CD14-positive monocyte (primary cell): Measurements from ENCODE around the gene PDE4D. TPM values are rescaled to one million over a fixed set of nuclear protein-coding genes. Genes with fewer than 3 reads are reported as not detected.

Experiments
- DNase-seq, 3 donors: peaks; one replicate each; pipeline ENCODE4 v3.0.0-alpha.2; 2011 to 2022
- H2AFZ ChIP-seq: 2 replicates; pipeline ENCODE4 v1.6.0; 2012; ENCODE audit warnings: mild to moderate bottlenecking, low read depth, low read length, inconsistent platforms; ENCODE audit not compliant: insufficient read depth, poor library complexity, severe bottlenecking
- H3K27ac ChIP-seq, 2 donors: 1 replicate in 1 of 2; 2 replicates in 1 of 2; pipeline ENCODE4 v1.5.1; 2012 to 2013; ENCODE audit warnings: low read length in 2 of 2, control low read depth in 1 of 2, inconsistent platforms in 1 of 2, low read depth in 1 of 2, mild to moderate bottlenecking in 1 of 2
- H3K27me3 ChIP-seq, 2 donors: one replicate each; pipeline versions ENCODE4 v1.6.0 to v1.6.1; 2011 to 2013; ENCODE audit warnings: low read length in 2 of 2; ENCODE audit not compliant: control insufficient read depth in 2 of 2, insufficient read depth in 2 of 2
- H3K36me3 ChIP-seq, 2 donors: replicated peaks in 1 of 2; 1 replicate in 1 of 2; 2 replicates in 1 of 2; pipeline versions ENCODE4 v1.5.1 to v1.6.1; 2012 to 2013; ENCODE audit warnings: low read length in 2 of 2, control low read depth in 1 of 2, inconsistent platforms in 1 of 2, mild to moderate bottlenecking in 1 of 2; ENCODE audit not compliant: insufficient read depth in 2 of 2, control insufficient read depth in 1 of 2
- H3K4me1 ChIP-seq, 2 donors: 1 replicate in 1 of 2; 2 replicates in 1 of 2; pipeline versions ENCODE4 v1.5.1 to v1.6.1; 2012 to 2013; ENCODE audit warnings: low read length in 2 of 2, control low read depth in 1 of 2, inconsistent platforms in 1 of 2, mild to moderate bottlenecking in 1 of 2, moderate library complexity in 1 of 2; ENCODE audit not compliant: insufficient read depth in 2 of 2, control insufficient read depth in 1 of 2
- H3K4me2 ChIP-seq: replicated peaks from 2 replicates; pipeline ENCODE3; 2012; ENCODE audit warnings: low read length, moderate library complexity, mild to moderate bottlenecking; ENCODE audit not compliant: poor library complexity, severe bottlenecking; ENCODE audit errors: extremely low read depth
- H3K4me3 ChIP-seq, 3 experiments: fragments of 200-600 bp in 1 of 3; sonication (generic) in 1 of 3; replicated peaks in 1 of 3; 1 replicate in 2 of 3; 2 replicates in 1 of 3; pipeline ENCODE4 v1.5.1; 2011 to 2013; ENCODE audit warnings: low read length in 3 of 3, mild to moderate bottlenecking in 3 of 3, control low read depth in 2 of 3, low read depth in 2 of 3, inconsistent platforms in 1 of 3, moderate library complexity in 1 of 3
- H3K79me2 ChIP-seq: 2 replicates; pipeline ENCODE4 v1.6.0; 2012; ENCODE audit warnings: mild to moderate bottlenecking, control low read depth, inconsistent platforms, low read length, moderate library complexity; ENCODE audit not compliant: insufficient read depth
- H3K9ac ChIP-seq: 2 replicates; pipeline ENCODE4 v1.6.0; 2017; ENCODE audit warnings: low read length, mild to moderate bottlenecking; ENCODE audit not compliant: insufficient read depth, poor library complexity, severe bottlenecking
- H3K9me3 ChIP-seq, 2 donors: replicated peaks in 1 of 2; 1 replicate in 1 of 2; 2 replicates in 1 of 2; pipeline versions ENCODE4 v1.5.1 to v1.6.1; 2012 to 2013; ENCODE audit warnings: low read length in 2 of 2, control low read depth in 1 of 2; ENCODE audit not compliant: control insufficient read depth in 1 of 2, insufficient read depth in 1 of 2
- H4K20me1 ChIP-seq: 2 replicates; pipeline ENCODE4 v1.6.0; 2012; ENCODE audit warnings: mild to moderate bottlenecking, low read length, control low read depth, moderate library complexity; ENCODE audit not compliant: insufficient read depth
- H3K27ac Mint-ChIP-seq, 7 donors: one replicate each; pipeline ENCODE4 v1.8.0; 2020; ENCODE audit warnings: mild to moderate bottlenecking in 7 of 7, mixed read lengths in 7 of 7, moderate library complexity in 6 of 7, inconsistent platforms in 2 of 7
- H3K27me3 Mint-ChIP-seq, 3 donors: one replicate each; pipeline ENCODE4 v1.8.0; 2021 to 2022; ENCODE audit warnings: low read depth in 3 of 3, mild to moderate bottlenecking in 3 of 3, mixed read lengths in 3 of 3, moderate library complexity in 3 of 3, inconsistent platforms in 1 of 3
- H3K36me3 Mint-ChIP-seq, 2 donors: one replicate each; pipeline ENCODE4 v1.8.0; 2020; ENCODE audit warnings: mixed read lengths in 2 of 2, inconsistent platforms in 1 of 2, mild to moderate bottlenecking in 1 of 2
- H3K4me1 Mint-ChIP-seq: one replicate; pipeline ENCODE4 v1.8.0; 2020; ENCODE audit warnings: mild to moderate bottlenecking, mixed read lengths
- H3K4me3 Mint-ChIP-seq, 2 donors: one replicate each; pipeline ENCODE4 v1.8.0; 2020; ENCODE audit warnings: mild to moderate bottlenecking in 2 of 2, mixed read lengths in 2 of 2, moderate library complexity in 1 of 2
- H3K9me3 Mint-ChIP-seq, 7 donors: one replicate each; pipeline ENCODE4 v1.8.0; 2020 to 2022; ENCODE audit warnings: mixed read lengths in 7 of 7, mild to moderate bottlenecking in 6 of 7, moderate library complexity in 6 of 7, inconsistent platforms in 2 of 7
- WGBS: methylation state at CpG from one replicate; pipeline ENCODE4 v1.1.5; 2013; ENCODE audit warnings: missing lambda C conversion rate; ENCODE audit not compliant: insufficient coverage; 5-methylcytosine and 5-hydroxymethylcytosine counted together
- intact Hi-C, 2 donors: fragments of 100-400 bp; cut with micrococcal nuclease; formaldehyde crosslinking; loops; one replicate each; pipeline versions ENCODE4 v1.15.0 to v1.15.1; 2023
- polyA plus RNA-seq, 3 donors: library from polyadenylated mRNA; depleted of rRNA in 1 of 3; unstranded in 2 of 3; stranded (reverse) in 1 of 3; fragments of 300-500 nt in 2 of 3; fragments of >200 nt in 1 of 3; fragmentation: Illumina TruSeq in 2 of 3; gene quantifications; 1 replicate in 2 of 3; 2 replicates in 1 of 3; pipeline ENCODE4 v1.2.3, GENCODE V29; 2012 to 2021
- TF ChIP-seq, protein P1 (sequence below): fragments of 200-600 bp; IDR thresholded peaks from one replicate; pipeline ENCODE4 v1.8.0; 2022; ENCODE audit warnings: antibody characterized with exemption, mild to moderate bottlenecking

The PDE4D gene
- polyA plus RNA-seq, 3 donors = 1.9 to 3.4 (median 2.8) TPM

DNA sequence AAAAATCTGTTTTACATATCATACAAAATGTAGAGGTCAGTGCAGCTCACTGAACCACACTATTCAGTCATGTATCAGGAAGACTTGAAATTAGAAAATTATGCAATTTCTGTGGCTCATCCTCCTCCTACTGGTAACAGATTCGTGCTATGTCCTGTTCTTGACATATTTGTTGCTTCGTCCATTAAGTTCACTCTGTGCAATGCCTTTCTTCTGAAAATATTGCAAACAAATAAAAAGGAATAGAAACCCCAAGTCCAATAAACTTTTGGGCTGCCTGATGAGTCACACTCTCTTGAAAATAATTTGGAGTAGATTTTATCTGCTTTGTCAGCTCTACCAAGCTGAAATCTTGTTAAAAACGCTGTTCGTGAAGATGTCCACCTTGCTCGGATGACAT, 919.4 kb downstream of the PDE4D start:
- no peaks in the 10 kb centered on the region for H3K79me2 ChIP-seq
- 91% methylated on average over 3 of the region's 5 CpGs for WGBS
- peaks cover 25 to 47% of the 10 kb centered on the region in 2 donors for H3K36me3 ChIP-seq
- TF ChIP-seq, protein P1, sequence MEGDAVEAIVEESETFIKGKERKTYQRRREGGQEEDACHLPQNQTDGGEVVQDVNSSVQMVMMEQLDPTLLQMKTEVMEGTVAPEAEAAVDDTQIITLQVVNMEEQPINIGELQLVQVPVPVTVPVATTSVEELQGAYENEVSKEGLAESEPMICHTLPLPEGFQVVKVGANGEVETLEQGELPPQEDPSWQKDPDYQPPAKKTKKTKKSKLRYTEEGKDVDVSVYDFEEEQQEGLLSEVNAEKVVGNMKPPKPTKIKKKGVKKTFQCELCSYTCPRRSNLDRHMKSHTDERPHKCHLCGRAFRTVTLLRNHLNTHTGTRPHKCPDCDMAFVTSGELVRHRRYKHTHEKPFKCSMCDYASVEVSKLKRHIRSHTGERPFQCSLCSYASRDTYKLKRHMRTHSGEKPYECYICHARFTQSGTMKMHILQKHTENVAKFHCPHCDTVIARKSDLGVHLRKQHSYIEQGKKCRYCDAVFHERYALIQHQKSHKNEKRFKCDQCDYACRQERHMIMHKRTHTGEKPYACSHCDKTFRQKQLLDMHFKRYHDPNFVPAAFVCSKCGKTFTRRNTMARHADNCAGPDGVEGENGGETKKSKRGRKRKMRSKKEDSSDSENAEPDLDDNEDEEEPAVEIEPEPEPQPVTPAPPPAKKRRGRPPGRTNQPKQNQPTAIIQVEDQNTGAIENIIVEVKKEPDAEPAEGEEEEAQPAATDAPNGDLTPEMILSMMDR = no peak
- no peaks in the 10 kb centered on the region for H3K4me1 ChIP-seq
- no peaks in the 10 kb centered on the region for H3K4me1 Mint-ChIP-seq
- intact Hi-C loops = no loop called here
- no peaks in the 10 kb centered on the region for H3K27me3 ChIP-seq
- no peak overlapping the region for H3K4me3 ChIP-seq
- no peaks in the 10 kb centered on the region for H3K9me3 ChIP-seq
- H3K36me3 Mint-ChIP-seq = peaks cover 42% of the 10 kb centered on the region in 2 donors
- H3K4me2 ChIP-seq = no peak overlapping the region
- no peaks in the 10 kb centered on the region for H3K9me3 Mint-ChIP-seq
- no peak overlapping the region for H3K27ac Mint-ChIP-seq
- H2AFZ ChIP-seq = no peak overlapping the region
- H3K9ac ChIP-seq = no peak overlapping the region
- H3K4me3 Mint-ChIP-seq = no peak overlapping the region
- H3K27me3 Mint-ChIP-seq = no peaks in the 10 kb centered on the region
- H3K27ac ChIP-seq = no peak overlapping the region
- DNase-seq = no peak
- no peaks in the 10 kb centered on the region for H4K20me1 ChIP-seq

DNA sequence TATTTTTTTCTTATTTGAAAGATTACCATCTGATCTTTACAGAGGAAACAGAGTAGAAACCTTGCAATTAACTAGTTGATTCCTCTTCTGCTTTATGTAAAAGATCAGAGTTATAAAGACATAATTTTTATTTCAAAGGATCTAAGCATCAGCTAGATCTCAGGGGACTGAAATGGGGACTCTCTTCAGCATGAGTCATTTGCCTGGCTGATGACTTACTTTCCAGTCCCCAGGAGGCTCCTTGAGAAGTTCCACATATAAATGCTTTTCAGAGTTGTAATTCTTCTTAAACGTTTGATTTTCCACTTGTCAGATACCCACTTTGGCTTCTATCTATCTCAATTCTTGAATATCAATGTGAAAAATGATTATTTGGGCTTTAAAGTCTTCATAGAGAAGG, 921.2 kb downstream of the PDE4D start:
- Mint-ChIP-seq H3K4me3 (no peak overlapping the region), H3K27ac (no peak overlapping the region), H3K36me3 (peaks cover 35 to 37% of the 10 kb centered on the region in 2 donors), H3K4me1 (no peaks in the 10 kb centered on the region), H3K27me3 (no peaks in the 10 kb centered on the region), H3K9me3 (no peaks in the 10 kb centered on the region)
- Histone ChIP-seq H3K9me3 (no peaks in the 10 kb centered on the region), H3K27me3 (no peaks in the 10 kb centered on the region), H3K27ac (no peak overlapping the region), H3K9ac (no peak overlapping the region), H3K4me1 (no peaks in the 10 kb centered on the region), H4K20me1 (no peaks in the 10 kb centered on the region), H3K36me3 (peaks cover 25 to 41% of the 10 kb centered on the region in 2 donors), H2AFZ (no peak overlapping the region), H3K79me2 (no peaks in the 10 kb centered on the region), H3K4me2 (no peak overlapping the region), H3K4me3 (no peak overlapping the region)
- no CpG with 5 or more reads among the region's 1 CpG for WGBS
- intact Hi-C loops = no loop called here
- no peak for DNase-seq
- TF ChIP-seq, protein P1 = no peak
